Brain microvascular endothelial cell (primary cell): ENCODE results near the gene CLCA2.
A peak's percentile ranks its signal among the peaks of the same experiment; 100 is the strongest.

Source experiments
- DNase-seq: peaks from one replicate; pipeline ENCODE4 v3.0.0-alpha.2; 2020
- H3K27ac ChIP-seq: fragments of 250-450 bp; sonication (Bioruptor Pico); 2 replicates; pipeline ENCODE4 v1.5.1; 2020; ENCODE audit warnings: mild to moderate bottlenecking, moderate library complexity
- H3K27me3 ChIP-seq: fragments of 250-450 bp; sonication (Bioruptor Pico); replicated peaks from 2 replicates; pipeline ENCODE4 v1.5.1; 2020; ENCODE audit warnings: mild to moderate bottlenecking
- H3K36me3 ChIP-seq: fragments of 250-450 bp; sonication (Bioruptor Pico); replicated peaks from 2 replicates; pipeline ENCODE4 v1.5.1; 2020; ENCODE audit warnings: mild to moderate bottlenecking
- H3K4me3 ChIP-seq: 2 replicates; pipeline ENCODE4 v1.5.1; 2011; ENCODE audit warnings: low read depth, mild to moderate bottlenecking, control low read depth, low read length, moderate library complexity
- in situ Hi-C: cut with HindIII; loops from 2 replicates; pipeline ENCODE4 v1.10.0; 2017; ENCODE audit warnings: low sequenced_read_pairs, low pct_ligation_motif_present
- TF ChIP-seq, protein P1 (sequence below): IDR thresholded peaks from 2 replicates; pipeline ENCODE4 v1.5.1; 2011; ENCODE audit warnings: low read depth, mild to moderate bottlenecking, moderate library complexity, low read length, control low read depth, inconsistent platforms; ENCODE audit errors: missing control alignments

The CLCA2 gene

GRCh38 chr1:86382878-86383277, 41.1 kb upstream of the CLCA2 start:
- DNase-seq, result no peak
- H3K36me3 ChIP-seq, result peaks cover 8% of the 10 kb centered on the region
- no peak overlapping the region for H3K27ac ChIP-seq
- no peaks in the 10 kb centered on the region for H3K27me3 ChIP-seq
- in situ Hi-C loops, result no loop called here
- TF ChIP-seq, protein P1, sequence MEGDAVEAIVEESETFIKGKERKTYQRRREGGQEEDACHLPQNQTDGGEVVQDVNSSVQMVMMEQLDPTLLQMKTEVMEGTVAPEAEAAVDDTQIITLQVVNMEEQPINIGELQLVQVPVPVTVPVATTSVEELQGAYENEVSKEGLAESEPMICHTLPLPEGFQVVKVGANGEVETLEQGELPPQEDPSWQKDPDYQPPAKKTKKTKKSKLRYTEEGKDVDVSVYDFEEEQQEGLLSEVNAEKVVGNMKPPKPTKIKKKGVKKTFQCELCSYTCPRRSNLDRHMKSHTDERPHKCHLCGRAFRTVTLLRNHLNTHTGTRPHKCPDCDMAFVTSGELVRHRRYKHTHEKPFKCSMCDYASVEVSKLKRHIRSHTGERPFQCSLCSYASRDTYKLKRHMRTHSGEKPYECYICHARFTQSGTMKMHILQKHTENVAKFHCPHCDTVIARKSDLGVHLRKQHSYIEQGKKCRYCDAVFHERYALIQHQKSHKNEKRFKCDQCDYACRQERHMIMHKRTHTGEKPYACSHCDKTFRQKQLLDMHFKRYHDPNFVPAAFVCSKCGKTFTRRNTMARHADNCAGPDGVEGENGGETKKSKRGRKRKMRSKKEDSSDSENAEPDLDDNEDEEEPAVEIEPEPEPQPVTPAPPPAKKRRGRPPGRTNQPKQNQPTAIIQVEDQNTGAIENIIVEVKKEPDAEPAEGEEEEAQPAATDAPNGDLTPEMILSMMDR, result no peak
- no peak overlapping the region for H3K4me3 ChIP-seq

DNA sequence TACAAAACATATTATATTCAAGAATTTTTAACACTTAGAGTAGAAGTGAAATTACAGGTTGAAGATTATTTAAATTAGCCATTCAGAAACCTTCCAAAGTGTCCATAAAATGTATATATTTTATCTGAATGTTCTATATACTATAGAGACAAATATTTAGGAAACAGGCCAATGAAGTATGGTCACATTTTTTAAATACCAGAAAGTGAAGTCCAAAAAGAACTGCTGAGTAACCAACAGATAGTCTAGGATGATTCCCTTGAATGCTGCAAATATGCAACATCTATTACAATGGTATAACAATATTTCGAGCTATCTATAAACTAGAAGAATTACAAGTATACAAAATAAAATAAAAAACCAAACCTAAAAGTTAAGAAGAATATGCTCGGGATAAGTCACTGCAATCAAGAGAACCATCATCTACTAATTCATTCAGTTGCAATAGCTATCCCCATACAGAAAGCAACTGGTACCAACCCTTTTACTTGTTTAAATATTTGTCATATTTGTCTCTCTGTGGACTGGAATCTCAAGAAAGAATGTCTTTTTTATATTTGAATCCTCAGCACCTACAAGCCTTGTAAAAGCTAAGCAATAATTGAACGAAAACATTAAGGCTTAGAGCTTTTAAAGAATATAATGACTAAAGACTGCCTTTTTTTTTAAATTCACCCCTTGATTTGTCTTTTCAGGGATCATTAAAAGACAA, 35.9 kb upstream of the CLCA2 start:
- TF ChIP-seq, protein P1, result no peak
- in situ Hi-C loops, result no loop called here
- no peak overlapping the region for H3K4me3 ChIP-seq
- no peak for DNase-seq
- no peaks in the 10 kb centered on the region for H3K36me3 ChIP-seq
- H3K27me3 ChIP-seq, result no peaks in the 10 kb centered on the region
- H3K27ac ChIP-seq, result no peak overlapping the region

DNA sequence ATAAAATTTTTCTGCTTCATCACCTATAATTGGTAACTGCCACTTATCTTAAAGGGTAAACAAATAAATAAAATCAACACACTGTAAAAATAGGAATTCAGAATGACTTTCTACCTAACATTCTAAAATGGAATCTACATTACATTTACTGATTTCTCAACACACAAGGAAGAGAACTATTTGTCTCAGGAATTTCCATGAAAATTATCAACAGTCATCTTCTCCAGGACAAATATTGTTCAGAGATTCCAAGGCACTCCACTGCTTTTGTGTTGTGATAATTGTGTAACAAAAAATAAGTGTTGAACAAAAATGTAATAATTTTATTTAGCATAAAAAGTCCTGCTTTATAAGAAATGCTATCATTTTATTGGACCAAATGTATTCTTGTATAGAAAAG, 35.2 kb upstream of the CLCA2 start:
- Histone ChIP-seq H3K27me3 (no peaks in the 10 kb centered on the region), H3K27ac (no peak overlapping the region), H3K36me3 (no peaks in the 10 kb centered on the region), H3K4me3 (no peak overlapping the region)
- TF ChIP-seq, protein P1, result no peak
- in situ Hi-C loops, result no loop called here
- no peak for DNase-seq

- in situ Hi-C loops, result no loop called here
- DNase-seq, result no peak
- TF ChIP-seq, protein P1, result no peak
- Histone ChIP-seq H3K4me3 (no peak overlapping the region), H3K27ac (no peak overlapping the region), H3K36me3 (no peaks in the 10 kb centered on the region), H3K27me3 (no peaks in the 10 kb centered on the region)
These were observed 34.7 kb upstream of the CLCA2 start for GRCh38 chr1:86389307-86389706.

GRCh38 chr1:86394416-86394815, 29.6 kb upstream of the CLCA2 start:
- Histone ChIP-seq H3K36me3 (no peaks in the 10 kb centered on the region), H3K27ac (no peak overlapping the region), H3K27me3 (no peaks in the 10 kb centered on the region), H3K4me3 (no peak overlapping the region)
- DNase-seq, result peak; percentile 41
- TF ChIP-seq, protein P1, result no peak
- in situ Hi-C loops, result no loop called here
